KBM-7 (cell line): ENCODE measurements around the gene SNX22.

Source experiments
- DNase-seq: peaks from one replicate; pipeline ENCODE4 v3.0.0-alpha.2; 2015
- in situ Hi-C: fragments of 300-500 bp; cut with MboI; formaldehyde crosslinking; loops from 2 replicates; pipeline ENCODE4 v1.14.3; 2020; ENCODE audit warnings: low sequenced_read_pairs, low pct_unique_long_range_greater_than_20kb, mixed read lengths

SNX22 gene

DNA sequence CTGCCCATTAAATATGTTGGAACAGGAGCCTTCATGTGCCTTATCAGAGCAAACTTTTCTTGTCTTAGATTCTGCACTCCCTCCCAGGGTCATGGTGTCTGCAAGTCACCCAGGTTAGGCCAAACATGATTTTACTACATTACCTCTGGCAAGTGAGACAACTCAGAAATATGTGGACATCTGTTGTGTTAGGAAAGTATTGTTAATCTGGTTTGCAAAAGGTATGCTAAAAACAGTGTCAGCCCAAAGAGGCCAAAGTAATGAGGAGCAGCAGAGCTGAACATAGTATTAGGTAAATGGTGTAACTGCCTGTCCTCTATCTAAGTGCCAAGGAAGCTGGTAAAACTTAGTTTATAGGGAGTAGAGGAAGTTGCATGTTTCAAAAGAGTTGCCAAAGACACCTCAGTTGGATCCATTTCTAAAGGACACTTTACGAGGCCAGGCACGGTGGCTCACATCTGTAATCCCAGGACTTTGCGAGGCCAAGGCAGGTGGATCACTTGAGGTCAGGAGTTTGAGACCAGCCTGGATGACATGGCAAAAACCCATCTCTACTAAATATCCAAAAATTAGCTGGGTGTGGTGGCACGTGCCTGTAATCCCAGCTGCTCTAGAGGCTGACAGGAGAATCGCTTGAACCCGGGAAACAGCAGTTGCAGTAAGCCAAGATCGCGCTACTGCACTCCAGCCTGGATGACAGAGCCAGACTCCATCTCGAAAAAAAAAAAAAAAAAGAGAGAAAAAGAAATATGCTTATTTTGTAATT lies 33.8 kb downstream of the SNX22 start:
- in situ Hi-C loops, result no loop called here
- no peak for DNase-seq

- no peak for DNase-seq
- in situ Hi-C loops, result no loop called here
Observed at GRCh38 chr15:64187396-64188191, 36.1 kb downstream of the SNX22 start.

GRCh38 chr15:64191971-64192830 lies 40.7 kb downstream of the SNX22 start:
- DNase-seq, result no peak

GRCh38 chr15:64193971-64194370 lies 42.4 kb downstream of the SNX22 start:
- DNase-seq, result no peak

More at GRCh38 chr15:64191971-64192830, 40.7 kb downstream of the SNX22 start:
- in situ Hi-C loops, result no loop called here

GRCh38 chr15:64197425-64197824 lies 45.9 kb downstream of the SNX22 start:
- no peak for DNase-seq
- in situ Hi-C loops, result no loop called here

More at GRCh38 chr15:64193971-64194370, 42.4 kb downstream of the SNX22 start:
- in situ Hi-C loops, result no loop called here

- DNase-seq, result no peak
- in situ Hi-C loops, result no loop called here
Observed at GRCh38 chr15:64205202-64205601, 53.7 kb downstream of the SNX22 start.
